Measurements from ENCODE around the gene ZNF366.

The ZNF366 gene

GRCh38 chr5:72489536-72489935, 17.7 kb downstream of the ZNF366 start:
- DNase-seq (ENCODE audit: low spot score) = no peak
- TF ChIP-seq CTCF (IDR thresholded peaks at IDR 0.05; ENCODE audit: extremely low read depth, missing control alignments) = no peak

DNA sequence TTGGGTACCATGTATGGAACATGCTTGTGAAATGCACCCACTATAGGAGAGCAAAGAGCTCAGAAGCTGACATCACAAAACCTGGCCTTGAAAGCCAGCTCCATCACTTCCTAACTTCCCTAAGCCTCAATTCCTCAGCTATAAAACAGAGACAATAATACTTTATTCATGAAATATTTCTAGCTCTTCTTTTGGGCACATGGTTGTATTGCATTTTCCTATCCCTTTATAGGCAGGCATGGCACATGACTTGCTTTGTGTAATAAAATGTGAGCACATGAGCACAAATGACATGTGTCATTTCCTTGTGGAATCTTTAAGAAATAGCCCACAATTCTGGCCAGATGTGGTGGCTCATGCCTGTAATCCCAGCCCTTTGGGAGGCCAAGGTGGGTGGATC, 18.5 kb downstream of the ZNF366 start:
- TF ChIP-seq CTCF (IDR thresholded peaks at IDR 0.05; ENCODE audit: extremely low read depth, missing control alignments) = no peak
- DNase-seq (ENCODE audit: low spot score) = no peak

DNA sequence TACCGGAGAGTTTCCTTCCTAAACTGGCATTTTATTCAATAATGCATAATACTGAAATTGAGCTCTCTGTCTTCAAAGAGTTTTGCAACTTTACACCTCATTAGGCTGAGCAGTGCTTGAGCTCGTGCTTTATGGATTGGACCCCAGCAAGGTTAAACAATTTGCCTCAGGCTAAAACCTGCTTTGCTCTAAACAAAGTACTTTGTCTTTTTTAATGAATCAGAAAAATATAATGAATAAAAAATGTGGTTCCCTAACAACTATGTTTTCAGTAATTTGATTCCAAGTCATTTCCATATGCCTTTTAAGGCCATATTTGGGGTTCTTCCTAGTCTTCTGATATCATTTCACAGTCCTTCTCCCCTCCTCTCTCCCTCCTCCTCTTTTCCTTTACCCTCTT, 20.0 kb downstream of the ZNF366 start:
- no peak for DNase-seq (ENCODE audit: low spot score)

GRCh38 chr5:72486371-72486770, 20.8 kb downstream of the ZNF366 start:
- no peak for DNase-seq (ENCODE audit: low spot score)
- no peak for TF ChIP-seq CTCF (IDR thresholded peaks at IDR 0.05; ENCODE audit: extremely low read depth, missing control alignments)

More for the DNA sequence above, 20.0 kb downstream of the ZNF366 start:
- TF ChIP-seq CTCF (IDR thresholded peaks at IDR 0.05; ENCODE audit: extremely low read depth, missing control alignments) = no peak

DNA sequence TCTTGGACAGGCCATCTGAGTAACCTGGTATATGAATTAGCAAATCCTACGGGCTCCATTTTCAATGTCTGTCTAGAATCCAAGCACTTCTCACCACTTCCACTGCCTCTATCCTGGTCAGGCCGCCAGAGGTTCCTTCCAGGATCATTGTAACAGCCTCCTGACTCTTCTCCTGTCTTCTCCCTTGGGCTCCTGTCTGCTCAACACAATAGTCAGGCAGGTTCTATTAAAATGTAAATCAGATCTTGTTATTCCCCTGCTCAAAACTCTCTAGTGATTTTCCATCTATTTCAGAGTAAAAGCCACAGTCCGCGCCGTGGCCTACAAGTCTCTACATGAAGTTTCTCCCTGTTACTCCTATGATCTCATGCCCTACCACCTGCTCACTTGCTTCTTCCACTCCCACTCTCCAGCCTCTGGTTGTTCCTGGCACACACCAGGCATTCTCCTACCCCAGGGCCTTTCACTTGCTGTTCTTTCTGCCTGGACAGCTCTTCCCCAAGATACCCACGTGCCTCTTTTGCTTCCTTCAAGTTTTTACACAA, 21.7 kb downstream of the ZNF366 start:
- no peak for TF ChIP-seq CTCF (IDR thresholded peaks at IDR 0.05; ENCODE audit: extremely low read depth, missing control alignments)
- DNase-seq (ENCODE audit: low spot score) = no peak

DNA sequence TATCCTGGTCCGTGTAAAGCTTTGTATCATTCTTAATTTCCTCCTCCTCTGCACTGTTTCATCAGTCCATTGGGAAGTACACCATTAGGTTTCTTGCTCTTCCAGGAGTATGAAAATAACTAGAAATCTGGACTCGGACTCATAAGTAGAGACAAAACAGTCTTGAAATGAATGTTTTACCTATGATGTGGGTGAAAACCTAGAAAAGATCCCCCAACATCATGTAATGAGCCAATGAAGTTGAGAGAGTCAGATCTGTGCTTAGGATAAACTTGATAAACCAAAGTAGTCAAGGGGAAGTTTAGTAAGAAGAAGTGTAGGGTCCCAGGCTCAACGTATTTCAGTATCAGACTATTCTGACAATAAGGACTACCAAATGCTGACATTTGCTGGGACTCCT, 25.2 kb downstream of the ZNF366 start:
- no peak for TF ChIP-seq CTCF (IDR thresholded peaks at IDR 0.05; ENCODE audit: extremely low read depth, missing control alignments)
- DNase-seq (ENCODE audit: low spot score) = no peak

- no peak for DNase-seq (ENCODE audit: low spot score)
- TF ChIP-seq CTCF (IDR thresholded peaks at IDR 0.05; ENCODE audit: extremely low read depth, missing control alignments) = no peak
Observed at GRCh38 chr5:72480841-72481240, 26.4 kb downstream of the ZNF366 start.
